ENCODE measurements around the gene TPCN1.
A peak's percentile ranks its signal among the peaks of the same experiment; 100 is the strongest.
"Not testable (repeated sequence)": the region's sequence is repeated elsewhere in the genome, so short reads cannot be mapped to it uniquely, and the experiment has no call there.

TPCN1 gene

DNA sequence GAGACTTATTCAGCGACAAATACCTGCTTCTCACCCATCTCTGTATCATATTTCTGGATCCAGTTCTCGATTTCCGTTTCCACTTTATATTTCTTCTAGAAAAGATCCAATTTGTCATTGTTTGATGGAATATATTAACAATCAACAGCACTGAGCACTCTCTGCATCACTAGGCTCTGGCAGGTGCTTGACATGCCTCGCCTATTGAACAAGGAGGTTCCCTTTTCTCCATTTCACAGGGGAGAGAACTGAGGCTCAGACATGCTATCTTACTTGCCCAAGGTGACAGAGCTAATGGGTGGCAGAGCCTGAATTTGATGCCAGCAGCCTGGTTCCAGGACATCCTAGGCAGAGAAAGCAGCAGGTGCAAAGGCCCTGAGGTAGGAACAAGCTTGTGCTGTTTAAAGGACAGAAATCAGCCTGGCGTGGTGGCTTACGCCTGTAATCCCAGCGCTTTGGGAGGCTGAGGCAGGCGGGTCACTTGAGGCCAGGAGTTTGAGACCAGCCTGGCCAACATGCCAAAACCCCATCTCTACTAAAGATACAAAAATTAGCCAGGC lies 23.7 kb upstream of the TPCN1 start:
- no peak for DNase-seq

- DNase-seq, result no peak
Observed at GRCh38 chr12:113198296-113198695, 23.0 kb upstream of the TPCN1 start.

- DNase-seq, result no peak
Observed at GRCh38 chr12:113200021-113200797, 21.1 kb upstream of the TPCN1 start.

DNA sequence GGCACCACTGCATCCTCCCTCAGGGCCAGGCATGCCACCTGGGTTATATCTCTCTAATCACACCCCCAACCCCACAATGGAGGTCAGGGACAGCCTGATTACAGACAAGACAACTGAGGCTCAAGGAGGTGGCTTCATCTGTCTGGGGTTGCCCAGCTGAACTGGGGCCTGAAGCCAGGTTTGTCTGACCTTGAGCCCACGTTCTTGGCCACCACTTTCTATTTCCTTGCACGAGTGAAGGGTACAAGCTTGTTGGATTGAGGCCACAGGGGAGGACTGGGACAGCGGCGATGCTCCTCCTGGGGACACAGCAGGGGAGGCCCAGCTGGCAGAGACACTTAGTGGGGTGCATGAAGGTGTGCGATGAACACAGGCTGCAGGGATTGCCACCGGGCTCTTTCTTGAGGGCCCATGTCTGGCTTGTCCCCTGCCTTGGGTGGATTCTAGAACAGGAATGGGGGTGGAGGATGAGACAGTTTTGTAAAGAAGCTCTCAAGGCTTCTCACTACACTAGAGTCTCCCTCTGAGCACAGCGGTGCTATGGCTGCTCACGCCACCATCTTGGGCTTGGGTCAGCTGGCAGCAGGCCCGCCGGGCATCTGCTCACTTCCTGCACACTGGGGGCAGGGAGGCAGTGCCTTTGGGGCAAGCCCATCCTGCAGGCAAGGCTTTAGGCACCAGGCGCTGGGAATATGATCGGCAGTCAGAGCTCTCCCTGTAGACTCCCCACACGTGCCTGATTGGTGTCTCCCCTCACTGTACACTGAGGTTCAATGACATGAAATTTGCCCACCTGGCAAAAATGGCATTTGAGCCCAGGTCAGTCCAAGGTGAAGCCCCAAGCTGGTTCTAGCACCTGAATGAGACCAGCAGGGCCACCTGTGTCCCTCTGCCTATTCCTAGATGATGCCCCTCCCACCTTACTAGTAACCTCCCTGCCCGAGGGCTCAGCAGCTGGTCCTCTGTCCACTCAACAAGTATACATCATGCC lies 19.8 kb upstream of the TPCN1 start:
- DNase-seq, result no peak

GRCh38 chr12:113202300-113203075 lies 18.8 kb upstream of the TPCN1 start:
- no peak for DNase-seq

DNA sequence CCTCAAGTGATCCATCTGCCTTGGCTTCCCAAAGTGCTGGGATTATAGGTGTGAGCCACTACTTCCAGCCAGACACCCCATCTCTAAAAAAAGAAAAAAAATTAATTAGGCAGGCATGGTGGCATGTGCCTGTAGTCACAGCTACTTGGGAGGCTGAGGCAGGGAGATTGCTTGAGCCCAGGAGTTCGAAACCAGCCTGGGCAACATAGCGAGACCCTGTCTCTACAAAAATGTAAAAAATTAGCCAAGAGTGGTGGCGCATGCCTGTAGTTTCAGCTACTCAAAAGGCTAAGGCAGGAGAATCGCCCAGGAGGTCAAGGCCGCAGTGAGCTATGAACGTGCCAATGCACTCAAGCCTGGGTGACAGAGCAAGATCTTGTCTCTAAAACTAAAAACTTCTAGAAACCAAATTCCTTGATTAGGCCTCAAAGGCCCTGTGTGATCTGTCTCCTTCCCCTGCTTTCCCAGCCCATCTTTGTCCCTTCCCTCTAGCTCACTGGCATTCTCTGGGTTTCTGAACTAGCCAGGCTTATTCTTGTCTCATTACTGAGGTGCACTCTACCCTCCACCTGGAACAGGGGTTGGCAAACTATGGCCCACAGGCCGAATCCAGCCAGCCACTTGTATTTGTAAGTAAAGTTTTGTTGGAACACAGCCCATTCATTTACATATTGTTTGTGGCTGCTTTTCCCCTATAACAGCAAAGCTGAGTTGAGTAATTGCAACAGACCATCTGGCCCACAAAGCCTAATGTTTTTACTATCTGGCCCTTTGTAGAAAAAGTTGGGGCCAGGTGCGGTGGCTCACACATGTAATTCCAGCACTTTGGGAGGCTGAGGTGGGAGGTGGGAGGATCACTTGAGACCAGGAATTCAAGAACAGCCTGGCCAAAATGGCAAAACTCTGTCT lies 17.2 kb upstream of the TPCN1 start:
- no peak for DNase-seq

GRCh38 chr12:113204804-113205203 lies 16.5 kb upstream of the TPCN1 start:
- DNase-seq, result no peak

GRCh38 chr12:113206802-113207201 lies 14.5 kb upstream of the TPCN1 start:
- DNase-seq, result not testable (repeated sequence)

- peak; percentile 86 for DNase-seq
Observed at GRCh38 chr12:113207613-113208040, 13.6 kb upstream of the TPCN1 start.

DNA sequence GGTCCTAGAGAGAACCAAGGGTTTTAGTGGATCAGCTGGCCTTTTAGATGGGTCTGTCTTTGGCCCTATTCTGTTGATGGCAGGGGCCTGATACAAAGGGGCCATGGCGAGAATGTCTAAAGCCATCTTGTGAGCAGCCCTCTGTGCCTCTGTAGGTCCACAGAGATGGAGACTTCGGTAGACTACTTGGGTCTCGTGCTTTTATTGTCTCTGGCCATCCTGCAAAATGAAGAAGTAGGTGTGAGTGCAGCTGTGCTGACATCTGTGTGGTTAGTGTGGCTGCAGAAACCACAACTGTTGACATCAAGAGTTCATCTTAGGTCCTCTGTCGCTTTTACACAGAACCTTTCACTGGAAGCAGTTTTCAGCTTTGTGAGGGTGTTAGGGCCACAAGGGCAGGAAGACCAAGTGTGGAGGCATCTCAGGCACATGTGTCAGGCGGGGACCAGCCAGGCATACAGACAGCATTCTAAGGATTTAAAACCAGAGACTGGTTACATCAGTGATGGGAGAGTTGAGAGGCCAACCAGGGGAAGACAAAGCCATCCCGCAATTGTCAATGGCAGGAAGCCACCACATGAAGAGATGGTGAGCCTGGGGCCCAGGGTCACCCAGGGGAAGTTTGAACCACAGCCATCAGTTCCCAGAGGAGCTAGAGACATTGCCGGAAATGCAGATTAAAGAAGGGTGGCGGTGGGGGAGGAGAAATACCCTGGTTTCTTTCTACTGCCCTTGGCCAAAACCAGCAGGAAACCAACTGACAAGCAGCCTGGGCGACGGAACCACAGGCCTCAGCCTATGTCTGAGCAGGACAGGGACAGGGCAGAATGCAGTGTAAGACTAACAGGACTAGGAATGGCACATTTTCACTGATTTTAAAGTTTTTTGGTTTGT lies 13.0 kb upstream of the TPCN1 start:
- no peak for DNase-seq

- DNase-seq, result no peak
Observed at GRCh38 chr12:113211160-113211559, 10.1 kb upstream of the TPCN1 start.

- DNase-seq, result peak; percentile 97
Observed at GRCh38 chr12:113214895-113215400, 6.3 kb upstream of the TPCN1 start.

GRCh38 chr12:113216027-113216426 lies 5.2 kb upstream of the TPCN1 start:
- no peak for DNase-seq

DNA sequence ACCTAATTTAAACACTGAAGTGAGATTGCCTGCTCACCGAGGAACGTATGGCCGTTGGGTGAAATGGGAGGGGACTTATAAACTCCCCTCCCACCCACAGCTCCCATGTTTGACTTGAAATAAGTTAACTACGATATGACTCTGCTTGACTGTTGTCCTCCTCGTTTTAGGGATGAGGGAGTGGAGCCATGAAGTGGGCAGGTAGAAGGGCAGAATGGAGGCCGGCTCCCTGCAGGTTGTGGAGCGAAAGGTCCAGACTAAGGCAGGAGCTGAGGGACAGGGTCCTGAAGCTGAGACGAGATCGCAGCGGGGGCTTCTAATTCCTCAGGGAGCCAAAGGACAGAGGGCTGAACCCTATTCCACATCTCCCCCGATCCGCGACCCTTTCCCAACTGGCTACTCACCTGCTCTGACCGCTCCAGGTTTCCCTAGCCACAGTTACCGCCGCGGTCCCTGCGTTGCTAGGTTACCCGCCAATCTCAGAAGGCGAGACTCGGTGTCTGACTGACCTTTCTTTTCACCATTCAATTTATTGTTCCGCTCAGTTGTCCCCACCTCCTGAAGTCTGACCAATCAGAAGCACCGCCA lies 577 bp upstream of the TPCN1 start:
- DNase-seq, result no peak

DNA sequence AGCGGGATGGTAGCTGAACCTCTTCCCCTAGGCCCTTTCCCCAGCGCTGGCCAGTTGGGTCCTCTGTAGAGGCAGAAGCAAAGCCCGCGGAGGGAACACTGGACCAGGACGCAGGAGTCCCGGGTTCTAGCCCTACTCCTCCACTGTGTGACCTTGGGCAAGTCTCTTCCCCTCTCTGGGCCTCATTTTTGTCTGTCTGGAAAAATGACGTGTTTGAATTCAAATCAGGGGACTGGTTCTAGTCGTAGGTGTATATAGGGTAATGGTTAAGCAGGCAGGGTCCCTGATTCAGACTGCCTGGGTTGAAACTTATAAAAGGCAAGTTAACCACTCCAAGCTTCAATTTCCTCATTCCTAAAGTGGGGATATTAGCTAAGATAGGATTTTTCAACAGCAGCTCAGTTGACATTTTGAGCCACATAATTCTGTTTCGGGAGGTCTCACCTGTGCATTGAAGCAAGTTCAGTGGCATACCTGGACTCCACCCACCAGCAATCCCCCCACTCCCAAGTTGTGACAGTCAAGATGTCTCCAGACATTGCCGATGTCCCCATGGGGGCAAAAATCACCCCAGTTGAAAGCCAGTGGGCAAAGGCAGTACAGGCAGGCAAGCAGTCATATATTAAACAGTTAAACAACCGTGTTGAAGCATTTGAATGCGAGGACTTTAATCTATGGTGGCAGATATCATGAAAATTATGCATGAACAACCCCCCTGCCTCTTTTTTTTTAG lies 899 bp downstream of the TPCN1 start:
- no peak for DNase-seq

- DNase-seq, result no peak
Observed at GRCh38 chr12:113222730-113223531, 1.7 kb downstream of the TPCN1 start.

- DNase-seq, result no peak
Observed at GRCh38 chr12:113224955-113225354, 3.7 kb downstream of the TPCN1 start.

Measured in islet precursor cell (in vitro differentiated cells).